ENCODE results near the gene NRXN3.

Gene NRXN3

GRCh38 chr14:78805570-78805969, 635.4 kb downstream of the NRXN3 start:
- no peak overlapping the region for H3K27ac ChIP-seq (ENCODE audit: low read depth, low read length)
- H3K4me3 ChIP-seq (ENCODE audit: low read depth, low read length), result no peak overlapping the region
- H3K27me3 ChIP-seq (ENCODE audit: control insufficient read depth, insufficient read depth, low read length), result no peaks in the 10 kb centered on the region
- no peaks in the 10 kb centered on the region for H3K36me3 ChIP-seq (ENCODE audit: control insufficient read depth, insufficient read depth, low read length)
- no peaks in the 10 kb centered on the region for H3K9me3 ChIP-seq (ENCODE audit: control insufficient read depth, insufficient read depth, low read length)
- H3K9ac ChIP-seq (ENCODE audit: low read depth, low read length), result no peak overlapping the region
- no peaks in the 10 kb centered on the region for H3K4me1 ChIP-seq (ENCODE audit: control insufficient read depth, insufficient read depth, low read length)

DNA sequence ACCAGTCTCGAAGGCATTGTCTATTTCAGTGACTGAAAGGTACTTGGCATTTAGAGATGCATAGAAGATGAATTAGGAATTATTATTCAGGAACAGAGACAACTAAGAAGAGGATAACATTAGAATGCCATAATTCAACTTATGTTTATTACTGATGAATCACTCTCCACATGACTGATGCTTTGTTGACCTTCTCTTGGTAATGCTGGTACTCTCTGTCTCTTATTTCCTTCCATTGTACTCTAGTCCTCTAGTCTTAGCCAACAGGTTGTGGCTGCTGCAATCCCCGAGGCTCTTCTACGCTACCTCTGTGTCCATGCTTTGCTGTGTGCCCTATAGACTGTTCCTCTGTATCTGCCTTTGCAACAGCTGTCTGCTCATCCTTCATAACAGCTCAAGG, 652.9 kb downstream of the NRXN3 start:
- H3K4me1 ChIP-seq (ENCODE audit: control insufficient read depth, insufficient read depth, low read length), result no peaks in the 10 kb centered on the region
- H3K4me3 ChIP-seq (ENCODE audit: low read depth, low read length), result no peak overlapping the region
- no peaks in the 10 kb centered on the region for H3K36me3 ChIP-seq (ENCODE audit: control insufficient read depth, insufficient read depth, low read length)
- no peak overlapping the region for H3K27ac ChIP-seq (ENCODE audit: low read depth, low read length)
- no peaks in the 10 kb centered on the region for H3K27me3 ChIP-seq (ENCODE audit: control insufficient read depth, insufficient read depth, low read length)
- no peak overlapping the region for H3K9ac ChIP-seq (ENCODE audit: low read depth, low read length)
- no peaks in the 10 kb centered on the region for H3K9me3 ChIP-seq (ENCODE audit: control insufficient read depth, insufficient read depth, low read length)

DNA sequence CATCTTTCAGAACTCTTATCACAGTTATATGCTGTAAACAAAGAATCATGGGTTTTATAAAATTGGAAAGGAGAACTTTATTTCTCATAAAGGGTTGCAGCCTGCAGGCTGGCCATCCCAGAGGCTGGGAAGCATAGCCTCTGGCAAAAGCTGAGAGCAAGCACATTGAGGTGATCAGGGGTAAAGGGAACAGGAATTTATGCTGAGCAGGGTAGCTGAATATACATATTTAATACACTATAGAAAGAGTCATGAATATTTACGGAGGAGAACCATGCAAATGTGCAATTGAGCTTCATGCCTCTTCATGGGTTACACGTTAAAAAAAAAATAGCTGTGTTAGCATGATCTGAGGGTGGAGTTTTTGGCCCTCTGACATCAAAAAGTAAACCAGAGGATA, 653.3 kb downstream of the NRXN3 start:
- Histone ChIP-seq H3K9me3 (ENCODE audit: control insufficient read depth, insufficient read depth, low read length) (no peaks in the 10 kb centered on the region), H3K4me1 (ENCODE audit: control insufficient read depth, insufficient read depth, low read length) (no peaks in the 10 kb centered on the region)

DNA sequence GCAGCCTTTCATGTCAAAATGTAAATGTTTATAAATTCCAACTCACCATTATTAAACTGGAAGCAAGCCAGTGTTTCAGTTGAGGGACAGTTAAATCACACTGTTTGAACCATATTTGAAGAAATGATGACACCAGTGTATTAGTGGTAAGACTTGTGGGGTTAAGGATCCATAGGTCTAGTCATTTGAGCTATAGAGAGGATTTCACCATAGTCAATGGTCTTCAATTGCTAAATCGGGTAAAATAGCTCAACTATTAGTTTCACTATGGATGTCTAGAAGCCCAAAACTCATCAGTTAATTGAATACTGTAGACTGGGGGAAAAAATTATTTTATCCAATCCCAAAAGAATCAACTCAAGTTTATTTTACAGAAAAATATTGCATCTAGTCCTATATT, 659.1 kb downstream of the NRXN3 start:
- H3K27ac ChIP-seq (ENCODE audit: low read depth, low read length), result no peak overlapping the region
- no peak overlapping the region for H3K4me3 ChIP-seq (ENCODE audit: low read depth, low read length)
- no peaks in the 10 kb centered on the region for H3K9me3 ChIP-seq (ENCODE audit: control insufficient read depth, insufficient read depth, low read length)
- H3K36me3 ChIP-seq (ENCODE audit: control insufficient read depth, insufficient read depth, low read length), result no peaks in the 10 kb centered on the region
- no peaks in the 10 kb centered on the region for H3K27me3 ChIP-seq (ENCODE audit: control insufficient read depth, insufficient read depth, low read length)
- H3K9ac ChIP-seq (ENCODE audit: low read depth, low read length), result no peak overlapping the region
- no peaks in the 10 kb centered on the region for H3K4me1 ChIP-seq (ENCODE audit: control insufficient read depth, insufficient read depth, low read length)

More for the DNA sequence above, 653.3 kb downstream of the NRXN3 start:
- Histone ChIP-seq H3K4me3 (ENCODE audit: low read depth, low read length) (no peak overlapping the region), H3K36me3 (ENCODE audit: control insufficient read depth, insufficient read depth, low read length) (no peaks in the 10 kb centered on the region), H3K27me3 (ENCODE audit: control insufficient read depth, insufficient read depth, low read length) (no peaks in the 10 kb centered on the region), H3K27ac (ENCODE audit: low read depth, low read length) (no peak overlapping the region), H3K9ac (ENCODE audit: low read depth, low read length) (no peak overlapping the region)

DNA sequence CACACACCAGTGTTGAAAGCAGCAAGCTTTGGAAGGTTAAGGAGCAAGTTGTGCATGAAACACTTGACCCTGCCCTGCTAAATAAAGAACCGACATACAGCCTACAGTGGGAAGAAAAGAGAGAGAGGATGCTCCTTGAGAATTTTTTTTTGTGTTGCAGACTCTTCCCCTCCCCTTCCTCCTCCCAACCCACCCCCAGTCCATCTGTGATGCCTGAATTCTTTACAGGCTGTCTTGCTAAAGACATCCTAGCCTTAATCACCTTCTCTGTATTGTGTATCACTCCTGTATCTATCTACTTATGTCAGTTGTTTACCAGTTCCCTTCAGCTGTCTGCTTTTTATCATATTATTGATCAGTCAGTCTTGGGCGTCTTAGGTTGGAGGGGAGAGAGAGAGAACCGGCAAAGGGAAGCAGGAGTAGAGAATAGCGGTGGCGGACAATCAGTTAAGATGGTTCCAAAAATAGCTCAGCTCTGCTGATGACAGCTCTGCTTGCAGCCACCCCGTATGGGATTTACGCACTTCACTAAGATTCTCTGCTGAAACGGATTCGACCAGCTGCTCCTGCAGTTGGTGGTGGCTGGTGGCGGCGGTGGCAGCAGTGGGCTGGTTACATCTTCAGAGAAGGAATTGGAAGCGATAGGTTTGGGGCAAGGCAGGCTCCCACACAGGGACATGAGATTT, 664.7 kb downstream of the NRXN3 start:
- H3K9ac ChIP-seq (ENCODE audit: low read depth, low read length), result no peak overlapping the region
- H3K36me3 ChIP-seq (ENCODE audit: control insufficient read depth, insufficient read depth, low read length), result no peaks in the 10 kb centered on the region
- no peak overlapping the region for H3K4me3 ChIP-seq (ENCODE audit: low read depth, low read length)
- peaks cover 10% of the 10 kb centered on the region; the same call in 1 of the 2 replicates for H3K4me1 ChIP-seq (ENCODE audit: control insufficient read depth, insufficient read depth, low read length)
- no peaks in the 10 kb centered on the region for H3K27me3 ChIP-seq (ENCODE audit: control insufficient read depth, insufficient read depth, low read length)
- H3K9me3 ChIP-seq (ENCODE audit: control insufficient read depth, insufficient read depth, low read length), result no peaks in the 10 kb centered on the region
- H3K27ac ChIP-seq (ENCODE audit: low read depth, low read length), result no peak overlapping the region

DNA sequence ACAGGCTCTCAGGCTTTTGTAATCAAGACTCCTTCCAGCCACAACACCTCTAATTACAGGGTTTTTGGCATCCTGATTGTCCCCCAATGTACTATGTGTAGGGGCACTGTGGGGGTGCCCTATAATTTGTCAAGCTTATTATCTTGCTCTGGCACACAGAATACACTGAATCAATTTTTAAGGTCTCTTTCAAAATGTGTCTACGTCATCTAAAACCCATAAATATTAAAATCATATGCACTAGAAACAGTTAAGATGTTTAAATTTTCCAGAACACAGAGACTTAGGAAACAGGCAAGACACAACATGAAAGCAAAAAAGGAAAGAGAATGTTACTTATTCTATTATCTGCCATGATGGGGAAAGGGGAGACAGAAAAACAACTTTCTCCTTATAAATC, 665.7 kb downstream of the NRXN3 start:
- H3K9ac ChIP-seq (ENCODE audit: low read depth, low read length), result no peak overlapping the region
- H3K27me3 ChIP-seq (ENCODE audit: control insufficient read depth, insufficient read depth, low read length), result no peaks in the 10 kb centered on the region
- no peaks in the 10 kb centered on the region for H3K9me3 ChIP-seq (ENCODE audit: control insufficient read depth, insufficient read depth, low read length)
- no peaks in the 10 kb centered on the region for H3K36me3 ChIP-seq (ENCODE audit: control insufficient read depth, insufficient read depth, low read length)
- H3K4me3 ChIP-seq (ENCODE audit: low read depth, low read length), result no peak overlapping the region
- H3K4me1 ChIP-seq (ENCODE audit: control insufficient read depth, insufficient read depth, low read length), result peaks cover 10% of the 10 kb centered on the region; the same call in 1 of the 2 replicates
- no peak overlapping the region for H3K27ac ChIP-seq (ENCODE audit: low read depth, low read length)

GRCh38 chr14:78836777-78837176, 666.6 kb downstream of the NRXN3 start:
- H3K27me3 ChIP-seq (ENCODE audit: control insufficient read depth, insufficient read depth, low read length), result no peaks in the 10 kb centered on the region
- H3K4me3 ChIP-seq (ENCODE audit: low read depth, low read length), result no peak overlapping the region
- no peaks in the 10 kb centered on the region for H3K9me3 ChIP-seq (ENCODE audit: control insufficient read depth, insufficient read depth, low read length)
- no peaks in the 10 kb centered on the region for H3K36me3 ChIP-seq (ENCODE audit: control insufficient read depth, insufficient read depth, low read length)
- H3K4me1 ChIP-seq (ENCODE audit: control insufficient read depth, insufficient read depth, low read length), result peaks cover 10% of the 10 kb centered on the region; the same call in 1 of the 2 replicates
- no peak overlapping the region for H3K9ac ChIP-seq (ENCODE audit: low read depth, low read length)
- no peak overlapping the region for H3K27ac ChIP-seq (ENCODE audit: low read depth, low read length)

DNA sequence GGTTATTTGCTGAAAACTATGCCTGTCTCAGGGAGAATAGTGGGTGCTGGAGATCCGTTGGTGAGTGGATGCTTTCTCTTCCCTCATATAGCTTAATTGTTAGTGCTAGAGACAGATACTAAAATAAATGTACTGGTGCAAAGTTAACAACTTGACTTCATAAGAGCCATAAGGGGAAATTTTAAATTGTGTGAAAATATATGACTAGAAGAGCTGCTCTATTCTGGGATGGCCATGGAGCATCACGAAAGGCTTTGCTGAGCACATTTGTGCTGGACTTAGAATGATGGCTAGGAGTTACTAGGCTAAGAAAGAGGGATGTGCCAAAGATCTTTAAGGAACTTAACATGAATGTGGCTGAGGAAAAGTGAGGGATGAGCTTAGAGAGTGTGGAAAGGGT, 668.8 kb downstream of the NRXN3 start:
- peaks cover 10% of the 10 kb centered on the region; the same call in 1 of the 2 replicates for H3K4me1 ChIP-seq (ENCODE audit: control insufficient read depth, insufficient read depth, low read length)
- H3K9me3 ChIP-seq (ENCODE audit: control insufficient read depth, insufficient read depth, low read length), result 0 out of 2 replicates have a peak, but pooled peaks cover 5% of the 10 kb centered on the region
- H3K36me3 ChIP-seq (ENCODE audit: control insufficient read depth, insufficient read depth, low read length), result no peaks in the 10 kb centered on the region
- H3K27ac ChIP-seq (ENCODE audit: low read depth, low read length), result no peak overlapping the region
- no peak overlapping the region for H3K9ac ChIP-seq (ENCODE audit: low read depth, low read length)
- H3K4me3 ChIP-seq (ENCODE audit: low read depth, low read length), result no peak overlapping the region
- no peaks in the 10 kb centered on the region for H3K27me3 ChIP-seq (ENCODE audit: control insufficient read depth, insufficient read depth, low read length)

DNA sequence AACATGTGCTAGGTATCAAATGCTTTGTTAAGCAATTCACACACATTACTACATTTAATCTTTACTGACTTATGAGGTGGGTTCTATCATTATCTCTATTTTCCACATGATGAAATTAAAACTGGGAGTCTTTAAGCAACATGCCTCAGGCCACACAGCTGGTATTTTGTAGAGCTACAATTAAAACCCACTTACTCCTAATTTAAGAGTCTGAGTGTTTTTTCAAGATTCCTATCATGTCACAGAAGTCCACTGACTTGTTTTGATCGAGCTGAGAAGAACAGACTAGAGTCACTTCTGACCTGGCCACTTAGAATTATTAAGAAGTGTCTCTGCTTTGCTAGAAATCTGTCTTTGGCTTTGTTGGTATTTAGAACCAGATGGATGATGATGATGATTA, 670.7 kb downstream of the NRXN3 start:
- H3K4me3 ChIP-seq (ENCODE audit: low read depth, low read length), result no peak overlapping the region
- no peaks in the 10 kb centered on the region for H3K36me3 ChIP-seq (ENCODE audit: control insufficient read depth, insufficient read depth, low read length)
- H3K4me1 ChIP-seq (ENCODE audit: control insufficient read depth, insufficient read depth, low read length), result peaks cover 10% of the 10 kb centered on the region; the same call in 1 of the 2 replicates
- H3K9me3 ChIP-seq (ENCODE audit: control insufficient read depth, insufficient read depth, low read length), result 0 out of 2 replicates have a peak, but pooled peaks cover 6% of the 10 kb centered on the region
- H3K27me3 ChIP-seq (ENCODE audit: control insufficient read depth, insufficient read depth, low read length), result no peaks in the 10 kb centered on the region
- H3K9ac ChIP-seq (ENCODE audit: low read depth, low read length), result no peak overlapping the region
- H3K27ac ChIP-seq (ENCODE audit: low read depth, low read length), result no peak overlapping the region

DNA sequence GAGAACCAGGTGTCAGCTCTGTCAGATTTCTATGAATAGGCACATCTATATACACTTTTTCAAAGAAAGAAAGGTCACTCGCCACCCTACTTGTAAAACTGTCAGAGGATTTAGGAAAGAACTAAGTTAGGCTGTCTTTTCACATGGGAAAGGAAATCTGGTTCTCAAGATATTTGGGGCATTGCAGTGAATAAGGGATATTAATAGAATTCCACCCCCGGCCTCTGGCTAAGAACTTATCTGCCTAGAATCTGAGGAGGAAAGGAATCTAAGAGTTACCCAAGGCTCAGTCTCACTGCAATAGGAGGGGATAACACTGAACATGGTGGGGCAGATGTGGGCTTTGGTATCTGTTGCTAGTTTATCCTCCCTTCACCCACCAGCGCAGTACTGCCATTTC, 677.6 kb downstream of the NRXN3 start:
- Histone ChIP-seq H3K36me3 (ENCODE audit: control insufficient read depth, insufficient read depth, low read length) (no peaks in the 10 kb centered on the region), H3K9me3 (ENCODE audit: control insufficient read depth, insufficient read depth, low read length) (0 out of 2 replicates have a peak, but pooled peaks cover 6% of the 10 kb centered on the region), H3K27me3 (ENCODE audit: control insufficient read depth, insufficient read depth, low read length) (no peaks in the 10 kb centered on the region), H3K4me1 (ENCODE audit: control insufficient read depth, insufficient read depth, low read length) (peaks cover 39% of the 10 kb centered on the region), H3K9ac (ENCODE audit: low read depth, low read length) (no peak overlapping the region), H3K4me3 (ENCODE audit: low read depth, low read length) (no peak overlapping the region), H3K27ac (ENCODE audit: low read depth, low read length) (no peak overlapping the region)

DNA sequence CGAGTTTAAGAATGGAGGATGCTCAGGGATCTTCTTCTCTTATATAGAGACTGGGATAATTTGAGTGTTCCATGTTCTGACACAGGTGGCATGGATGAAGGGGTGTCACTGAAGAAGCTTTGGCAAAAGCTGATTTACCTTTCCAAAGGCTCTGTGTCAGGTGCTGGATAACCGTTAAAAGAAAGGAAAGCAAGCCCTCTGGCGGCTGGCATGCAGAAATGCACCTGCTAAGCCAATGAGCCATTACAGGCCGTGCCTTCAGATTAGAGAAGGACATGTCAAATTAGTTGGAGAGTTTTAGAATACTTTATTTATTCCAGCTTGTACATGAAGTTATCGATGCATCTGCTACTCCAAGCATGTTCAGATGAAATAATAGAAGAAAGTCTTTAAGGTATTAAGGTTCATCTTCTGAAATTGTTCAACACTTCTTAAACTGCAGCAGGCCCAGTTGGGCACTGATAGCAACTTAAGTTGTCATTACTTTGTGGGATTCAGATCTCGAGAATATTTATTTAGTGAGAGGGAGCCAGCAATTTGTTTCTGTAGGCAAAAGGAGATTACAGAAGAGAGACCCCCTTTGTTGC, 678.2 kb downstream of the NRXN3 start:
- H3K36me3 ChIP-seq (ENCODE audit: control insufficient read depth, insufficient read depth, low read length), result no peaks in the 10 kb centered on the region
- no peak overlapping the region for H3K27ac ChIP-seq (ENCODE audit: low read depth, low read length)
- H3K4me1 ChIP-seq (ENCODE audit: control insufficient read depth, insufficient read depth, low read length), result peaks cover 39% of the 10 kb centered on the region
- no peak overlapping the region for H3K9ac ChIP-seq (ENCODE audit: low read depth, low read length)
- no peak overlapping the region for H3K4me3 ChIP-seq (ENCODE audit: low read depth, low read length)
- 0 out of 2 replicates have a peak, but pooled peaks cover 6% of the 10 kb centered on the region for H3K9me3 ChIP-seq (ENCODE audit: control insufficient read depth, insufficient read depth, low read length)
- no peaks in the 10 kb centered on the region for H3K27me3 ChIP-seq (ENCODE audit: control insufficient read depth, insufficient read depth, low read length)

All from HUES48 (cell line).